ENCODE results near the gene SMTNL2. TPM values are rescaled to one million over a fixed set of nuclear protein-coding genes. Genes with fewer than 3 reads are reported as not detected.
A peak's percentile ranks its signal among the peaks of the same experiment; 100 is the strongest.

The SMTNL2 gene
- total and polyA plus RNA-seq, 9 of the 15 experiments (the other 6 are each of a cell fraction or from before 2014, with no cell fraction given), result not detected

- ChIA-PET POLR2A (no interaction called here), CTCF (ENCODE audit: low intra/inter-chr PET ratio) (no interaction called here)
- H4K20me1 ChIP-seq (replicated peaks; ENCODE audit: control insufficient read depth, insufficient read depth, low read length), result no peaks in the 10 kb centered on the region
- in situ Hi-C loops (cut with MboI) (no loop called here), intact Hi-C loops (cut with micrococcal nuclease) (no loop called here)
- H2AFZ ChIP-seq (ENCODE audit: low read depth, low read length), result no peak overlapping the region
- no peak overlapping the region for H3K4me3 ChIP-seq
- FAIRE-seq (no peak), DNase-seq (ENCODE audit: extremely low read depth in 1 of 4, low spot score in 3 of 4) (no peak), ATAC-seq (no peak)
- H3K27ac ChIP-seq (ENCODE audit: extremely low read depth, low read depth, low read length), result no peak overlapping the region
- no peak overlapping the region for H3K4me2 ChIP-seq (ENCODE audit: insufficient read depth, low read length)
- no peaks in the 10 kb centered on the region for H3K79me2 ChIP-seq (ENCODE audit: control insufficient read depth, insufficient read depth, low read length)
- H3K36me3 ChIP-seq (ENCODE audit: control insufficient read depth, insufficient read depth, low read length), result no peaks in the 10 kb centered on the region
- no peaks in the 10 kb centered on the region for H3K9me1 ChIP-seq (ENCODE audit: control insufficient read depth, insufficient read depth, low read length)
- peaks cover 0 to 11% of the 10 kb centered on the region in 2 experiments; a peak in 3 of 5 replicates for H3K4me1 ChIP-seq (replicated peaks in 1 of 2; ENCODE audit: control insufficient read depth in 2 of 2, insufficient read depth in 2 of 2, low read length in 2 of 2)
- TF ChIP-seq KLF16 (IDR thresholded peaks at IDR 0.05), result no peak
- TF ChIP-seq PBX2 (CRISPR knock-in tag; IDR thresholded peaks at IDR 0.05; ENCODE audit: low read depth), result no peak
- peak; percentile 31; the same call in 1 of the 2 replicates for TF ChIP-seq PBX2 (tag; conservative IDR thresholded peaks at IDR 0.05; ENCODE audit: low read depth)
- H3K9ac ChIP-seq (ENCODE audit: insufficient read depth in 1 of 2, low read depth in 2 of 2, low read length in 2 of 2), result no peak overlapping the region
- peaks cover 3 to 76% of the 10 kb centered on the region in 2 experiments; a peak in 4 of 5 replicates for H3K27me3 ChIP-seq (ENCODE audit: control insufficient read depth in 2 of 2, insufficient read depth in 2 of 2, low read length in 2 of 2)
- WGBS (ENCODE audit: insufficient coverage, low coverage, missing lambda C conversion rate), result 3% methylated on average over 3 of the region's 4 CpGs
- H3K9me3 ChIP-seq (replicated peaks; ENCODE audit: control insufficient read depth, insufficient read depth, low read depth, low read length), result no peaks in the 10 kb centered on the region
- BruUV-seq (replicated peaks), result no TSS peak
Observed at GRCh38 chr17:4601326-4601725, 17.0 kb downstream of the SMTNL2 start.
